ENCODE measurements around the gene AMBN. TPM values are rescaled to one million over a fixed set of nuclear protein-coding genes. Genes with fewer than 3 reads are reported as not detected.

Gene AMBN
- total and polyA plus RNA-seq, 5 experiments from 2014 or later: not detected

DNA sequence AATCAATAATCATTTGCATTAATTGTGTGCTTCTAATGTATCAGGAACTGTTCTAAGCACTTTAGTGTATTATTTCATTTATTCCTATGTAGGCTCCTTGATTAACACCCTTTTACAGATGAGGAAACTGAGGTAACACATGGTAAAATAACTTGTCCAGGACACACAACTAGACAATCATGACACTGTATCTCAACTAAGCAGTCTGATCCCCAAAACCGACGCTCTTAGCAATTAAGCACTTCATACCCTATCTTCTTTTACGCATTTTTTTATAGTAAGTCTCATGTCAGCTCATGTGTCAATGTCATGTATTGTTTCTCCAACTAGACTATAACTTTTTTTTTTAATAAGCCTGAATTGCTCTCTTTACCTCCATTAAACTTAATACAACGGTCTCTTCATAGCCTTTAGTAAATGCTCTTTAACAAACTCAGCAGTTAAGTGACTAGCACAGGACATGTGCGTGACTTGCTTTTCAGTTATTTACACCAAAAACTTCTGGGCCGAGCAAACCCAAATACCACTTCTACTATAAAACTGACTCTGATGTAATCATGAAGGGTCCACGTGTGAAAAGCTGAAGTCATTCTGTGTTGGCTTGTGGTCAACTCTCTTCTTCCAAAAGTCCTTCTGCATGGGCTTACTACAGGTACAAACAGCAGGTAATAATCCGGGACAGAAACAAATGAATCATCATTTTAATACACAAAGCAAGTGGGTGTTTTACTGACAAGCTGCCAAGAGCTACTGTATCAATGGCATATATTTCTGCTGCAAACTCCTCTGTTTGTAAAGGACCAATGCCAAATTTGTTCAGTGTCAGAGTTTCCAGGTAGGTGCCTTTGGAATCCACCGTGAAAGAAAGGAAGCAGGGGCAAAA, 7.9 kb upstream of the AMBN start:
- Mint-ChIP-seq H3K36me3 (no peaks in the 10 kb centered on the region), H3K4me3 (no peak overlapping the region), H3K4me1 (no peaks in the 10 kb centered on the region), H3K27me3 (peaks cover 0 to 5% (median 0%) of the 10 kb centered on the region in 5 donors), H3K9me3 (no peaks in the 10 kb centered on the region), H3K27ac (no peak overlapping the region)
- POLR2A ChIA-PET: no interaction called here
- ATAC-seq (no peak), DNase-seq (no peak)

DNA sequence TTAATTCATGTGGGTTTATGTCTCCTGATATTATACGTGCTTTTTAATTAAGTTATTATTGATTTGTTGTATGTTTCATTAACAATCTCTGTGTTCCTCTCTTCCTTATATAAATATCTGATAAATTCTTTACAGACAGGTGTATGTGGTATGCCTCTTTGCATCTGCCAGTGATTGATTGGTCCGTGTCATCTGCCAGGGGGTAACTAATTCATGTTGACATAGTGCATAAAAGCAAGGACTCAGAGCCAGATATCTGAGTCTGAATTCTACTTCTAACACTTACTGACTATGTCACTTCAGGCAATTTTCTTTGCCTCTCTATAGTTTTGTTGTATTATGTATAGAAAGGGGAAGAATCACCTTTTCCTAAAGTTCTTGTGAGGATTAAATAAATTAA, 5.2 kb upstream of the AMBN start:
- POLR2A ChIA-PET: no interaction called here
- H3K4me1 Mint-ChIP-seq: peaks cover 0 to 2% (median 0%) of the 10 kb centered on the region in 4 donors
- ATAC-seq: no peak

DNA sequence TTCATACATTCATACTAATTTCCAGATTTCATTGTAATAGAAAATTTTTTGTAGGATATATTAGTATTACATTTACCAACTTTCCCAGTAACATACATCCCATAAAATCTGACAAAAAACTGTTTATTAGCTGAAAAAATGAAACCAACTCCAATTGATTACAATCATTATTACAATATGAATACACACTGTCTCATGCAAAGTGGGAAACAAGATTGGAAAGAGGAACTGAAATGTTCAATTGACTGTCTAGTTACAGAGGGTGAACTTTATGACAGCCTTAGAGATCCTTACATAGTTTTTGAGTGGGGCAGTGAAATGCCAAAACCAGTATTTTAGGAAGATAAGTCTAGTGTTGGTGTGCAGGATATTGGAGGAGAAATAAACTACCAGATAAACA, 2.3 kb upstream of the AMBN start:
- ATAC-seq (no peak), DNase-seq (no peak)
- Mint-ChIP-seq H3K27ac (no peak overlapping the region), H3K36me3 (no peaks in the 10 kb centered on the region), H3K27me3 (peaks cover 0 to under 1% (median 0%) of the 10 kb centered on the region in 5 donors), H3K4me3 (no peak overlapping the region), H3K9me3 (no peaks in the 10 kb centered on the region), H3K4me1 (peaks cover 0 to 2% (median 0%) of the 10 kb centered on the region in 4 donors)
- POLR2A ChIA-PET: no interaction called here

More for the DNA sequence above, 5.2 kb upstream of the AMBN start:
- Mint-ChIP-seq H3K27ac (no peak overlapping the region), H3K9me3 (no peaks in the 10 kb centered on the region), H3K27me3 (peaks cover 0 to 1% (median 0%) of the 10 kb centered on the region in 5 donors), H3K36me3 (no peaks in the 10 kb centered on the region), H3K4me3 (no peak overlapping the region)
- DNase-seq: no peak

DNA sequence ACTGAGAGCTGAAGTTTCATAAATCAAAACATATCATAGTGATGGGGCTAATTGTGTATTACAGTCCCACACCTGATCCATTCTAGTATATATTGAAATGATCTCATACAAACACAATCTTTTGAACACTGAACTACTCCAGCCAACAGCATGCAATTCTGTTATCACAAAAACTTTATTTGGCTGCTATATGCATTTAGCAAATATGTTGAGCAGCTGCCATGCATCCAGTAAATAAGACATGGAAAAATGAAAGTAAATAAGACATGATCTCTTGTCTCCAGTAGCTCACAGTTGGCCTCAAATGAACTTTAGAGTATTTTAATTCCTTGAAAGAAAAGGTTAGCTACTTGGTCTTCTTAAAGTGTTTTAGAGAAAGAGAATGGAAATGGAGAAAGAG, 2.1 kb downstream of the AMBN start:
- no peak for ATAC-seq
- H3K4me3 Mint-ChIP-seq: no peak overlapping the region
- DNase-seq: no peak
- H3K27ac Mint-ChIP-seq: no peak overlapping the region
- no peaks in the 10 kb centered on the region for H3K9me3 Mint-ChIP-seq
- POLR2A ChIA-PET: no interaction called here
- no peaks in the 10 kb centered on the region for H3K36me3 Mint-ChIP-seq
- H3K4me1 Mint-ChIP-seq: peaks cover 0 to 2% (median 0%) of the 10 kb centered on the region in 4 donors
- H3K27me3 Mint-ChIP-seq: peaks cover 0 to 3% (median 2%) of the 10 kb centered on the region in 5 donors

DNA sequence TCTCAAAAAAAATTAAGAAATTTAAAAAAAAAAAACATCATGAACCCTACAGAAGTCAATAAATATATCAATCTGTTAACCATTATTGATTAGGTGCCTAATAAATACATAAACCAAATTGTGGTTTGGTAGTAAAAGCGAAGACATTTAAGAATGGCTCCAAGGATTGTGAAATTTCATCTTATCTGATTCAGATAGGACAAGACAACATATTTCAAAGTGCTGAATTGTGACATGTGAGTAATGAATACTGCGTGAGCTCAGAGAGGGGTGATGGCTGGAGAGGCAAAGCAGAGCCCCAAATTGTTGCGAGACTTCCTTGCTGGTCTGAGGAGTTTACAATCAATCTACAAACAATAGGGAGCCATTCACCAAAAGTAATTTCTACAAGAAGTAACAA, 8.2 kb downstream of the AMBN start:
- H3K27ac Mint-ChIP-seq: no peak overlapping the region
- H3K4me1 Mint-ChIP-seq: peaks cover 0 to 3% (median 0%) of the 10 kb centered on the region in 4 donors
- POLR2A ChIA-PET: no interaction called here
- ATAC-seq (no peak), DNase-seq (no peak)
- H3K4me3 Mint-ChIP-seq: no peak overlapping the region
- no peaks in the 10 kb centered on the region for H3K36me3 Mint-ChIP-seq
- peaks cover 0 to 3% (median 0%) of the 10 kb centered on the region in 5 donors for H3K27me3 Mint-ChIP-seq
- no peaks in the 10 kb centered on the region for H3K9me3 Mint-ChIP-seq

DNA sequence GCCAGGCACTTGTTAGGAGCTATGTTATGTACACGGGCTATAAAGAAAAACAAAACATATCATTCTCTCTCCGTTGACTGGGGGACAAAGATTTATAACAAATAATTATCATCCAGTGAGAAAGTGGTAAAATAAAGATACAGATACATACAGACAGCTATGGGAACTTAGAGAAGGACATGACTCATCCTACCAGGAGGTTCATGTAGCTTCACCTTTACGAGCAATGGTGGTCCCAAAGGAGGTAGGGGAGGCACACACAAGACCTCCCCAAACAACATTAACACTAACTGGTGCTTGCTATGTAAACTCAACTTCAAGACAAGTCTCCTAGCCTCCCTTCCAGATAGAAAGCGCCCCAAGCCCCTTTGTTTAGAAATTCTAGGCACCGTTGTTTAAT, 8.9 kb downstream of the AMBN start:
- no peaks in the 10 kb centered on the region for H3K9me3 Mint-ChIP-seq
- no peak for DNase-seq
- POLR2A ChIA-PET: no interaction called here
- ATAC-seq: peak in 1 of 2 donors; percentile 10
- H3K27ac Mint-ChIP-seq: no peak overlapping the region
- peaks cover 0 to 3% (median 0%) of the 10 kb centered on the region in 4 donors for H3K4me1 Mint-ChIP-seq
- H3K4me3 Mint-ChIP-seq: no peak overlapping the region
- peaks cover 0 to 3% (median 0%) of the 10 kb centered on the region in 5 donors for H3K27me3 Mint-ChIP-seq
- H3K36me3 Mint-ChIP-seq: no peaks in the 10 kb centered on the region

DNA sequence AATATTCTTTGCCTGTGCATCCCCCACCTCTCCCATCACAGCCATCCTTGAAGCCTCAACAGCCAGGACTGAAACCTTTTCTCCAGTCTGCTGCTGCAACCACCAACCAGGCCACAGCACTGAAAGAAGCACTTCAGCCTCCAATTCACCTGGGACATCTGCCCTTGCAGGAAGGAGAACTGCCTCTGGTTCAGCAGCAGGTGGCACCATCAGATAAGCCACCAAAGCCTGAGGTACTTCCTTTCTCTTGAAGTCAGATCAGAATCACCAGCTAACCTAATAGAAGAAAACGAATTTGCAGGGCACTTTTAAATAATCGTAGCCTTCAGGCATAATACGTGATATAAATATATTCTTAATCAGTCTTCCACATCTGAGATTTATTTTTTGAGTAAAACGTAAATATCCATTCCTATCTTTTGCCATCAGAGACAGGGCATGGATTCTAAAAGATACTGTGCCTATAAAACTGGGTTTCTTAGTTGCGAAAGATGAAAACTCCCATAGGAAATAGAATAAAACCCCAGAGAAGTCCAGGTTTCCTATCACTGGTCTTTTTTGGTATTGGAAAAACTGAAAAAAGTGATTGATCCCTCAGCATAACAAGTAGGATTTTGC, 9.5 kb downstream of the AMBN start:
- POLR2A ChIA-PET: no interaction called here
- H3K27me3 Mint-ChIP-seq: peaks cover 0 to 3% (median 0%) of the 10 kb centered on the region in 5 donors
- peak; percentile 83 to 90 for ATAC-seq
- no peaks in the 10 kb centered on the region for H3K9me3 Mint-ChIP-seq
- peak; percentile 29 to 83 (median 61) for DNase-seq
- H3K36me3 Mint-ChIP-seq: no peaks in the 10 kb centered on the region
- H3K4me1 Mint-ChIP-seq: peaks cover 0 to 3% (median 0%) of the 10 kb centered on the region in 4 donors
- H3K27ac Mint-ChIP-seq: peak overlapping the region in 1 of 10 donors; percentile 53
- no peak overlapping the region for H3K4me3 Mint-ChIP-seq

DNA sequence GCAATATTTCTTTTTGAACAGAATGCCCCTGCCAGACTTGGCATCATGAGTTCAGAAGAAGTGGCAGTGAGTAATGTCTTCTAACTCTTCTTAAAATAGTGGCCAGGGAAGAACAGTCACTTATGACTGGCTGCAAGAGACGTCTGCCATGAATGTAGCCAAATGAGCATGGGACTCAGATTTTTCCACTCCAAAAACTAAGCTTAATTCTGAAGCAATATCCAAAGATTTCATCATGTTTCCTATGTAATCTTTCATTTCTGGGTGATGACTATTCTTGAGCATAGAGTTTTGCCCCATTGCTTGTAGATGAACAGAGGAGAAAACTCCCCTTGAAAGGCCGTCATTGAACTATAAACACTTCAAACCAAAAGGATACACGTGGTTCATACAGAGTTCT, 11.8 kb downstream of the AMBN start:
- H3K27ac Mint-ChIP-seq: no peak overlapping the region
- POLR2A ChIA-PET: no interaction called here
- DNase-seq (no peak), ATAC-seq (no peak)
- H3K4me1 Mint-ChIP-seq: peaks cover 0 to 3% (median 0%) of the 10 kb centered on the region in 4 donors
- no peak overlapping the region for H3K4me3 Mint-ChIP-seq
- no peaks in the 10 kb centered on the region for H3K9me3 Mint-ChIP-seq
- no peaks in the 10 kb centered on the region for H3K36me3 Mint-ChIP-seq
- peaks cover 0 to 8% (median 2%) of the 10 kb centered on the region in 5 donors for H3K27me3 Mint-ChIP-seq

DNA sequence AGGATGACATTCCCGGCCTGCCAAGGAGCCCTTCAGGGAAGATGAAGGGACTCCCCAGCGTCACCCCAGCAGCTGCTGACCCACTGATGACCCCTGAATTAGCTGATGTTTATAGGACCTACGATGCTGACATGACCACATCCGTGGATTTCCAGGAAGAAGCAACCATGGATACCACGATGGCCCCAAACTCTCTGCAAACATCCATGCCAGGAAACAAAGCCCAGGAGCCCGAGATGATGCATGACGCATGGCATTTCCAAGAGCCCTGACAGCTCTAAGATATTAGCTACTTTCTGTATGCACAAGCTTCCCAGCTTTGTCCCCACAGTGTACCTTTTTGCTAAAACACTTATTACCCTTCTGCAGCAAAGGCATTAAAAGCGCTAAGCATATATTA, 14.4 kb downstream of the AMBN start:
- ATAC-seq (no peak), DNase-seq (no peak)
- H3K27ac Mint-ChIP-seq: no peak overlapping the region
- no peaks in the 10 kb centered on the region for H3K9me3 Mint-ChIP-seq
- POLR2A ChIA-PET: no interaction called here
- H3K36me3 Mint-ChIP-seq: no peaks in the 10 kb centered on the region
- H3K4me3 Mint-ChIP-seq: no peak overlapping the region
- peaks cover 0 to under 1% (median 0%) of the 10 kb centered on the region in 4 donors for H3K4me1 Mint-ChIP-seq
- peaks cover under 1 to 17% (median 7%) of the 10 kb centered on the region in 5 donors for H3K27me3 Mint-ChIP-seq

DNA sequence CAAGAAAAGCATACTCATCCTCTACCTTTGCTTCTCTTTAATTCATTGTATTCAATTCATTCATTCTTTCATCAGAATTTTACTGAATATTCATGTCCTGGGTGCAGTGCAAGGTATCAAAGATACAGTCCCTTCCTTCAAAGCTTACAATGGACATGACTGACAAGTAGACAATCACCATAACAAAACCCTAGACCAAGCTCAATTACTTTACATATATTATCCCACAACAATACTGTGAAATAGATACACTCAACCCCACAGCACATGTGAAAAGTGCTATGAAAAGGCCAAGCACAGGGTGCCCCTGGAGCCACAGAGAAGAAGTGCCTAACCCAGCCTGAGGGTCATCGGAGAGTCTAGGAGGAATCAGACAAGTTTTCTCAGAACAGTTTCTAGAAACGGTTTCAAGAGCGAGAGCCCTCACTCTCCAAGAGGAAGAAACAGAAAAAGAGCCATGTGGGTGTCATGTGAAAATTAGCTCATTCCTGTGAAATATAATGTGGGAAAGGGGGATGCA, 15.3 kb downstream of the AMBN start:
- POLR2A ChIA-PET: no interaction called here
- H3K4me1 Mint-ChIP-seq: no peaks in the 10 kb centered on the region
- ATAC-seq (no peak), DNase-seq (no peak)
- no peaks in the 10 kb centered on the region for H3K36me3 Mint-ChIP-seq
- no peak overlapping the region for H3K4me3 Mint-ChIP-seq
- H3K9me3 Mint-ChIP-seq: no peaks in the 10 kb centered on the region
- H3K27ac Mint-ChIP-seq: no peak overlapping the region
- peaks cover 5 to 17% (median 10%) of the 10 kb centered on the region in 5 donors for H3K27me3 Mint-ChIP-seq

DNA sequence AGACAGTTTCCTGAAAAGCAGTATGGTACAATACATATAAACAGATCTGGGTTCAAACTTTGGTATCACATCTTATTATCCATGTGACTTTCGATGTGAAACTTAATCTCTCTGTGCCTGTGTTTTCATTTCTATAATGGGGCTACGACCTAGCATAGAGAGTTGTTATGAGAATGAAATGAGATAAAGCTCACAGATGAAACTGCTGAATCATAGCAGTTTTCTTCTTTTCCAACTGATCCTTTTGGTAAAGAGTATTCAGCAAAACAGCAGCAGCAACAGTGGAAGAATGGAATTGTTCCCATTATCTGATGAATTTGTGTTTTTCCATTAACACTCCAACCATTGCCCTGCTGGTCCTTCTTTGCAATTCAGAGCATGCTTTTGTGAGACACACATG, 16.3 kb downstream of the AMBN start:
- Mint-ChIP-seq H3K4me1 (peaks cover 0 to 6% (median 3%) of the 10 kb centered on the region in 4 donors), H3K9me3 (no peaks in the 10 kb centered on the region), H3K27ac (no peak overlapping the region), H3K4me3 (no peak overlapping the region), H3K36me3 (no peaks in the 10 kb centered on the region), H3K27me3 (peaks cover 5 to 17% (median 10%) of the 10 kb centered on the region in 5 donors)
- ATAC-seq (no peak), DNase-seq (no peak)
- POLR2A ChIA-PET: no interaction called here

DNA sequence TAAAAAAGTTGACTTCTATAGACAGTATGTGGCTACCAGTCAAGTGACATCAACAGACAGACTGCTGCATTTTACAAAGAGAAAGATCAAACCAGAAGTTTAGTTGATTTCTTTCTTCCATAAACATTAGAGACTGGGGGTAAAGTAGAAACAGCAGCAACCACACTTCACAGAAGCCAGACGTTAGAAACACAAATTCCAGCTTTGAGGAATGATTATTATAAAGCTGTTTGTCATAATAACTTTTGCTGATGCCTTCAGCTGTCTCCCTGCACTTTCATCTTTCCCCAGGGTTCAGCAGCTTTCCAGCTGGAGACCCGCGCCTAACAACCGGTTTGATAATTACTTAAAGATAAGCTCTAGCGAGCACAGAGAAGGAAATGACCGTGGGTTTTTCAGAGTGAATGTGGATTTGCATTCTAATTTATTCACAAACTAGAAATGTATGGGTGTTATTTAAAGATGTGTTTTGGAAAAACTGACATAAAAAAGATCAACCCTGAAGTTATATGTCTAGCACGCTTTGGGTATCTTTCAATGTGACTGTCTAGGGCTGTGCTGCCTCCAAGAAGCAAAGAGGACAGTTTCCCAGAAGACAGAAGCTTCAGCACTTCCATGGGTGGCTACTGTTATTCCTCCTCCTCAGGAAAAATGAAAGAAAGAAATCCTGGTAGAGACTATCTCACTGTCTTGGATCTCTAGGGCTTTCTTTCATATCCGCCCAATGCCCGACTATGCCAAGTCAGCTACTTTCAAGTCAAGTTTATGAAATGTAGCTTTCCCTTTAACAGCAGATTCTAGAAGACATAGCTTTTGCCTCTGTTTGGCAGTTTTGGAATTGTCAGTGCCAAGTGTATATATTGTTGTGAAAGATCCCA, 21.5 kb downstream of the AMBN start:
- Mint-ChIP-seq H3K9me3 (no peaks in the 10 kb centered on the region), H3K27me3 (peaks cover 5 to 13% (median 9%) of the 10 kb centered on the region in 5 donors), H3K27ac (no peak overlapping the region), H3K4me1 (peaks cover 0 to 15% (median 13%) of the 10 kb centered on the region in 4 donors), H3K36me3 (no peaks in the 10 kb centered on the region), H3K4me3 (no peak overlapping the region)
- POLR2A ChIA-PET: no interaction called here
- DNase-seq: peak in 1 of 10 donors; percentile 23
- peak in 1 of 2 donors; percentile 46 for ATAC-seq

Measured in naive thymus-derived CD8-positive, alpha-beta T cell (primary cell).